Measurements from ENCODE around the gene SLC35B1. TPM values are rescaled to one million over a fixed set of nuclear protein-coding genes. Genes with fewer than 3 reads are reported as not detected.
A peak's percentile ranks its signal among the peaks of the same experiment; 100 is the strongest.

SLC35B1 gene
- total RNA-seq, 1 donor from 2014 or later: 53.4 TPM

GRCh38 chr17:49700960-49701359 lies 6.8 kb downstream of the SLC35B1 start:
- Histone ChIP-seq H3K4me1 (peaks cover 39% of the 10 kb centered on the region), H3K27ac (replicated peaks) (no peak overlapping the region), H3K27me3 (ENCODE audit: low read depth) (no peaks in the 10 kb centered on the region), H3K9me3 (replicated peaks) (no peaks in the 10 kb centered on the region), H3K36me3 (peaks cover 64% of the 10 kb centered on the region), H3K4me3 (no peak overlapping the region)
- intact Hi-C loops (cut with micrococcal nuclease): loop anchor here (10.0 kb wide), 1 partner anchor 154 kb away; no protein-coding TSS in a partner anchor
- no peak for TF ChIP-seq CTCF (IDR thresholded peaks at IDR 0.05; ENCODE audit: borderline replicate concordance)
- no peak for DNase-seq

- DNase-seq: peak; percentile 63
- Histone ChIP-seq H3K27ac (replicated peaks) (peak overlapping the region; percentile 32), H3K27me3 (ENCODE audit: low read depth) (no peaks in the 10 kb centered on the region), H3K4me3 (no peak overlapping the region), H3K9me3 (replicated peaks) (no peaks in the 10 kb centered on the region), H3K36me3 (peaks cover 55% of the 10 kb centered on the region), H3K4me1 (peaks cover 37% of the 10 kb centered on the region)
- intact Hi-C loops (cut with micrococcal nuclease): loop anchor here (10.0 kb wide), 1 partner anchor 155 kb away; no protein-coding TSS in a partner anchor
- TF ChIP-seq CTCF (IDR thresholded peaks at IDR 0.05; ENCODE audit: borderline replicate concordance): no peak
Measured at GRCh38 chr17:49699966-49700575, 7.7 kb downstream of the SLC35B1 start.

GRCh38 chr17:49698005-49698404 lies 9.8 kb downstream of the SLC35B1 start:
- Histone ChIP-seq H3K36me3 (peaks cover 34% of the 10 kb centered on the region), H3K4me3 (no peak overlapping the region), H3K27me3 (ENCODE audit: low read depth) (no peaks in the 10 kb centered on the region), H3K4me1 (peaks cover 30% of the 10 kb centered on the region), H3K9me3 (replicated peaks) (no peaks in the 10 kb centered on the region), H3K27ac (replicated peaks) (peak overlapping the region; percentile 64)
- no peak for DNase-seq
- TF ChIP-seq CTCF (IDR thresholded peaks at IDR 0.05; ENCODE audit: borderline replicate concordance): no peak
- intact Hi-C loops (cut with micrococcal nuclease): no loop called here

- DNase-seq: no peak
- Histone ChIP-seq H3K4me1 (peaks cover 45% of the 10 kb centered on the region), H3K4me3 (no peak overlapping the region), H3K9me3 (replicated peaks) (no peaks in the 10 kb centered on the region), H3K27ac (replicated peaks) (no peak overlapping the region), H3K27me3 (ENCODE audit: low read depth) (no peaks in the 10 kb centered on the region), H3K36me3 (peaks cover 17% of the 10 kb centered on the region)
- intact Hi-C loops (cut with micrococcal nuclease): no loop called here
- no peak for TF ChIP-seq CTCF (IDR thresholded peaks at IDR 0.05; ENCODE audit: borderline replicate concordance)
Measured at GRCh38 chr17:49696233-49696761, 11.5 kb downstream of the SLC35B1 start.

GRCh38 chr17:49695698-49696232 lies 12.0 kb downstream of the SLC35B1 start:
- Histone ChIP-seq H3K36me3 (peaks cover 12% of the 10 kb centered on the region), H3K4me1 (peaks cover 51% of the 10 kb centered on the region), H3K27me3 (ENCODE audit: low read depth) (no peaks in the 10 kb centered on the region), H3K27ac (replicated peaks) (no peak overlapping the region), H3K4me3 (no peak overlapping the region), H3K9me3 (replicated peaks) (no peaks in the 10 kb centered on the region)
- no peak for DNase-seq
- intact Hi-C loops (cut with micrococcal nuclease): loop anchor here (2.0 kb wide), 1 partner anchor 121 kb away; the partner anchor contains the start of gene NXPH3
- peak; percentile 5 for TF ChIP-seq CTCF (IDR thresholded peaks at IDR 0.05; ENCODE audit: borderline replicate concordance)
